ENCODE data around the gene SEPTIN8.

The SEPTIN8 gene

GRCh38 chr5:132777209-132778069, at the start of gene SEPTIN8:
SEPTIN8 (minus strand) TSS chr5:132777239; CDS start chr5:132777137, 102 bp downstream.
- DNase-seq, result peak in 1 of 2 experiments; percentile 36

- DNase-seq, result no peak
Observed at GRCh38 chr5:132826424-132827082, 49.5 kb upstream of the SEPTIN8 start.

GRCh38 chr5:132825834-132826391, 48.9 kb upstream of the SEPTIN8 start:
- no peak for DNase-seq

- no peak for DNase-seq
Observed at GRCh38 chr5:132825033-132825833, 48.2 kb upstream of the SEPTIN8 start.

GRCh38 chr5:132824426-132824825, 47.4 kb upstream of the SEPTIN8 start:
- DNase-seq, result no peak

- DNase-seq, result no peak
Observed at GRCh38 chr5:132823481-132824050, 46.5 kb upstream of the SEPTIN8 start.

GRCh38 chr5:132822650-132823480, 45.8 kb upstream of the SEPTIN8 start:
- DNase-seq, result peak in 1 of 2 experiments; percentile 68

GRCh38 chr5:132821791-132822190, 44.8 kb upstream of the SEPTIN8 start:
- DNase-seq, result no peak

GRCh38 chr5:132821350-132821749, 44.3 kb upstream of the SEPTIN8 start:
- DNase-seq, result no peak

- DNase-seq, result peak; percentile 44 to 58
Observed at GRCh38 chr5:132820162-132820754, 43.2 kb upstream of the SEPTIN8 start.

GRCh38 chr5:132819468-132819867, 42.4 kb upstream of the SEPTIN8 start:
- no peak for DNase-seq

- no peak for DNase-seq
Observed at GRCh38 chr5:132817011-132817410, 40.0 kb upstream of the SEPTIN8 start.

- DNase-seq, result no peak
Observed at GRCh38 chr5:132816554-132816953, 39.5 kb upstream of the SEPTIN8 start.

- DNase-seq, result no peak
Observed at GRCh38 chr5:132816083-132816482, 39.0 kb upstream of the SEPTIN8 start.

GRCh38 chr5:132815454-132815853, 38.4 kb upstream of the SEPTIN8 start:
- no peak for DNase-seq

- no peak for DNase-seq
Observed at GRCh38 chr5:132814503-132815294, 37.7 kb upstream of the SEPTIN8 start.

- DNase-seq, result no peak
Observed at GRCh38 chr5:132813599-132814502, 36.8 kb upstream of the SEPTIN8 start.

- peak; percentile 15 to 20 for DNase-seq
Observed at GRCh38 chr5:132812781-132813598, 36.0 kb upstream of the SEPTIN8 start, which contains the start of gene SOWAHA. SOWAHA (plus strand) TSS chr5:132813302; CDS start chr5:132813622, 320 bp downstream.

Data from NCI-H1930 (cell line).